AG09309 (cell line): ENCODE data around the gene DESI1.

ENCODE experiments used
- DNase-seq: peaks from one replicate; pipeline ENCODE4 v3.0.0-alpha.2; 2010; ENCODE audit warnings: low read depth
- H3K4me3 ChIP-seq: 2 replicates; pipeline ENCODE4 v1.5.1; 2011; ENCODE audit warnings: mild to moderate bottlenecking, low read depth, low read length, moderate library complexity; ENCODE audit not compliant: control insufficient read depth
- TF ChIP-seq, protein P1 (sequence below): IDR thresholded peaks from 2 replicates; pipeline ENCODE4 v1.5.1; 2011; ENCODE audit warnings: mild to moderate bottlenecking, low read depth, low read length, inconsistent platforms; ENCODE audit not compliant: insufficient read depth, control insufficient read depth; ENCODE audit errors: missing control alignments

Gene DESI1

DNA sequence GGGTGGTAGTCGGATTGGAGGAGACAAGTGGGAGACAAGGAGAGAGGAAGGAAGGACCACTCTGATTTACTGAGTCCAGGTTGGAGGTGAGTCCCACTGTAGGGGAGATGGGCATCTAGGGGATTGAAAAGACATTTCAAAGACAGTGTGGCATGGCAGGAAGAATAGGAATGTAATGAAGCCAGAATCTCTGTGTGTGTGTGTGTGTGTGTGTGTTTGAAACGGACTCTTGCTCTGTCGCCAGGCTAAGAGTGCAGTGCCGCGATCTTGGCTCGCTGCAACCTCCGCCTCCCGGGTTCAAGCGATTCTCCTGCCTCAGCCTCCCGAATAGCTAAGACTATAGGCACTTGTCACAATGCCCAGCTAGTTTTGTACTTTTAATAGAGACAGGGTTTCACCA is 64.3 kb downstream of the DESI1 start:
- TF ChIP-seq, protein P1, sequence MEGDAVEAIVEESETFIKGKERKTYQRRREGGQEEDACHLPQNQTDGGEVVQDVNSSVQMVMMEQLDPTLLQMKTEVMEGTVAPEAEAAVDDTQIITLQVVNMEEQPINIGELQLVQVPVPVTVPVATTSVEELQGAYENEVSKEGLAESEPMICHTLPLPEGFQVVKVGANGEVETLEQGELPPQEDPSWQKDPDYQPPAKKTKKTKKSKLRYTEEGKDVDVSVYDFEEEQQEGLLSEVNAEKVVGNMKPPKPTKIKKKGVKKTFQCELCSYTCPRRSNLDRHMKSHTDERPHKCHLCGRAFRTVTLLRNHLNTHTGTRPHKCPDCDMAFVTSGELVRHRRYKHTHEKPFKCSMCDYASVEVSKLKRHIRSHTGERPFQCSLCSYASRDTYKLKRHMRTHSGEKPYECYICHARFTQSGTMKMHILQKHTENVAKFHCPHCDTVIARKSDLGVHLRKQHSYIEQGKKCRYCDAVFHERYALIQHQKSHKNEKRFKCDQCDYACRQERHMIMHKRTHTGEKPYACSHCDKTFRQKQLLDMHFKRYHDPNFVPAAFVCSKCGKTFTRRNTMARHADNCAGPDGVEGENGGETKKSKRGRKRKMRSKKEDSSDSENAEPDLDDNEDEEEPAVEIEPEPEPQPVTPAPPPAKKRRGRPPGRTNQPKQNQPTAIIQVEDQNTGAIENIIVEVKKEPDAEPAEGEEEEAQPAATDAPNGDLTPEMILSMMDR = no peak
- H3K4me3 ChIP-seq = no peak overlapping the region
- DNase-seq = no peak

DNA sequence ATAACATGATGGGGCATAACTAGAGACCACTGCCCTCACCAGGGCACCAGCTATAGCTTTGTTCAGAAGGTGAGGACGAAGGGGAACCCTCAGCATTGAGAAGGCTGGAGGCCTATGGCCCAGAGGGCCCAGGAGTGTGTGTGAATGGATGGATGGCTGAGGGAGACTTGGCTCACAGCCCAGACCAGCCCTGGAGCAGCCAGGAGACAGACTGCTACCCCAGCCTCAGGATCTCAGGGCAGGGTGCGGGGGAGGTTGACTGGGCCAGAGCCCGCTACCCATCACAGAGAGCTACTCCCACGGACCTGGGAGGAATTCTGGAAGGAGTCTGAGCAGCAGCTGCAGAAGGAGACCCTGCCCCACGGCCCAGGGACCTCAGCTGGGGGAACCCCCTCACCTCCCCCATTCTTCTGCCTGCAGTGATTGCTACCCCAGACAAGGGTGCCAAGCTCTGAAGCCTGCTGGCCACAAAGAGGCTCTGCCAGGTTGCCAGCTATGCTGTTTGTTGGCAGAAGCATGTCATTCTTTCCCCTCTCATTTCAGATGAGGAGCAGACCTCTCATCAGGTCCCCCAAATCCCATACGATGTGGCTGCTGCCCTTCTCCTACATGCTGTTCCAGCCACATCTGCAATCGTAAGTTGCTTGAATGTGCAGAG is 65.4 kb downstream of the DESI1 start:
- DNase-seq = no peak
- H3K4me3 ChIP-seq = no peak overlapping the region
- TF ChIP-seq, protein P1 = no peak

DNA sequence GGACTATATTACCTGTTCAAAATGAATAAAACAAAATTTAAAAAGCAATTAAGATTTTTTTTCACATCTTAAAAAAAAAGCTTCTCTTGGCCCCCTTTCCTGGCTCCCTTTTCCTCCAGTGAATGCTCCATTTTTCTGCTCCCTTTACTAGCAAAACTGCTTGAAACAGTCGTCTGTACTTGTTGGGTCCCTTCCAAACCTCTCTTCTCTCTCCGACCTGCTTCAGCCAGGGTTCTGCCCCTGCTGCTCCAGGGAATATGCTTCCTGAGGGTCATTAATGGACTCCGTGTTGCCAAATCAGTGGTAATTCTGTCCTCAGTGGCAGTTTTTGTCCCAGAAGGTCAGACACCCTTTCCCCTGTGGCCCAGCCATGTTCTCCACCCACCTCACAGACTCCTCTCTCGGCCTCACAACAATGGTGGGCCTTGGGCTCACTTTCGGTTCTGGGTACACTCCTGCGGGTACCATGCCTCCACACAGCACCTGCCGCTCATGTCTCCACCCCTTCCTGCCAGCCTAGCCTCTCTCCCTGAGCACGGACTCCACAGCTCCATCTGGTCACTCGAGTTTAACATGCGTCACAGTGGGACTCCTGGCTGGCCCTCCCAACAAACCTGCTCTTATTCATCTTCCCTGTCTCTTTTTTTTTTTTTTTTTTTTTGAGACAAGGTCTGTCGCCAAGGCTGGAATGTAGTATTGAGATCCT is 68.8 kb downstream of the DESI1 start:
- no peak for DNase-seq

DNA sequence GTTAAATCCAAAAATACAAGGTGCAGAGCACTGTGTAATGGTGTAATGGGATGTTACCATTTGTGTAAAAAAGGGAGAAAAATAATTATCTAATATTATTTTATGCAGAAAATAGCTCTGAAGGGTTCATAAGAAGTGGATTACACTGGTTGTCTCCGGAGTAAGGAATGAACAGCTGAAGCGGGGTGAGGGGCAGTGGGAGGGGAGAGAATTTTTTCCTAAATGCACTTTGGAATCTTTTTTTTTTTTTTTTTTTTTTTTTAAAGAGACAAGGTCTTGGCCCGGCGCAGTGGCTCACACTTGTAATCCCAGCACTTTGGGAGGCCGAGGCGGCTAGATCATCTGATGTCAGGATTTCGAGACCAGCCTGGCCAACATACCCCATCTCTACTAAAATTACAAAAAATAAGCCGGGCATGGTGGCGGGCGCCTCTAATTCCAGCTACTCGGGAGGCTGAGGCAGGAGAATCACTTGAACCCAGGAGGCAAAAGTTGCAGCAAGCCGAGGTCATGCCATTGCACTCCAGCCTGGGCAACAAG is 69.8 kb downstream of the DESI1 start:
- DNase-seq = no peak
- TF ChIP-seq, protein P1 = no peak
- H3K4me3 ChIP-seq = no peak overlapping the region

More for the DNA sequence above, 68.8 kb downstream of the DESI1 start:
- no peak overlapping the region for H3K4me3 ChIP-seq
- TF ChIP-seq, protein P1 = no peak

DNA sequence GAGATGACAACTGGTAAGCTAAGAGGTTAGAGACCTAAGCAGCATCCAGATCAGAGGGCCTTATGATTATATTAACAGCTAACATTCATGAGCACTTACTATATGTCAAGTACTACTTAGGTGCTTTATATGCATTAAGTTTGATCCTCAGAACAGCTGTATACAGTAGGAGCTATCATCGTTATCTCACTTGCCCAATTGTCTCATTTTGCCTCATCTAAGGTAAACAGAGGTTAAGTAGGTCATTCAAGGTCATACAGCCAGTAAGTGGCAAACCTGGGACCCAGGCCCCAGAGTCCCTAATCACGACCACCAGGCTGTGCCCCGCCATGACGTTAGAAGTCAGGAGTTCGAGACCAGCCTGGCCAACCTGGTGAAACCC is 72.0 kb downstream of the DESI1 start:
- TF ChIP-seq, protein P1 = no peak
- DNase-seq = no peak

More for the DNA sequence above, 72.0 kb downstream of the DESI1 start:
- no peak overlapping the region for H3K4me3 ChIP-seq
